Pancreas (tissue), 10 donors: ENCODE data around the gene IL23R. TPM values are rescaled to one million over a fixed set of nuclear protein-coding genes. Genes with fewer than 3 reads are reported as not detected.

Experiments
- ATAC-seq, 4 donors: fragments of 200-7000 bp; cut with Tn5 transposase; one replicate each; pipeline versions ENCODE4 v1.8.0 to v1.9.1; 2020; ENCODE audit warnings: mild to moderate bottlenecking in 4 of 4, moderate library complexity in 4 of 4
- DNase-seq, 6 donors: peaks; one replicate each; pipeline ENCODE4 v3.0.0-alpha.2; 2020
- FAIRE-seq: peaks from 2 replicates; lab custom pipeline; 2012; peaks lifted over from hg19 to GRCh38; lab: Jason Lieb, UNC
- H3K27ac ChIP-seq, 4 donors: fragments of 200-600 bp; sonication (generic); 1 replicate in 3 of 4; 2 replicates in 1 of 4; pipeline versions ENCODE4 v1.5.0 to v1.8.0; 2020
- H3K27me3 ChIP-seq, 4 donors: fragments of 200-600 bp; one replicate each; pipeline ENCODE4 v1.8.0; 2021
- H3K36me3 ChIP-seq, 3 donors: fragments of 200-600 bp; sonication (generic) in 1 of 3; one replicate each; pipeline versions ENCODE4 v1.5.0 to v1.8.0; 2020 to 2021
- H3K4me1 ChIP-seq, 3 donors: fragments of 200-600 bp; one replicate each; pipeline ENCODE4 v1.8.0; 2021
- H3K4me3 ChIP-seq, 4 donors: fragments of 200-600 bp; sonication (generic) in 2 of 4; one replicate each; pipeline versions ENCODE4 v1.5.0 to v1.8.0; 2020 to 2021
- H3K9me3 ChIP-seq, 4 donors: fragments of 200-600 bp; one replicate each; pipeline ENCODE4 v1.8.0; 2021
- CTCF ChIP-seq, 4 donors: fragments of 200-600 bp; sonication (generic) in 3 of 4; IDR thresholded peaks; one replicate each; pipeline versions ENCODE4 v1.5.0 to v1.8.0; 2021; ENCODE audit warnings: antibody characterized with exemption in 4 of 4
- WGBS, 2 donors: extraction: QIAGEN DNeasy Blood & Tissue Kit; methylation state at CpG; one replicate each; pipeline ENCODE4 v1.1.7; 2013; 5-methylcytosine and 5-hydroxymethylcytosine counted together
- intact Hi-C, 3 donors: fragments of 100-400 bp; cut with DNase I; formaldehyde crosslinking; loops; one replicate each; pipeline versions ENCODE4 v1.11.1 to v1.14.2; 2022
- polyA plus RNA-seq, 2 donors: library from polyadenylated mRNA; stranded (reverse); fragments of 200-250 nt; gene quantifications; one replicate each; pipeline ENCODE4 v1.2.3, GENCODE V29; 2013
- total RNA-seq, 6 donors: library from RNA; stranded (reverse); fragmentation: NEBNext Ultra II Directional in 4 of 6; extraction: Animal tissue kit (Norgen Biotek cat#: 25700) in 4 of 6; gene quantifications; one replicate each; pipeline versions ENCODE4 v1.2.1 to v1.2.4, GENCODE V29; 2021 to 2023
- donor health status: healthy with polysubstance abuse.
- donor health status: DM: no; HTN: no; CAD: no; lungs with moderate emphysema.
- donor health status: DM: no; HTN: no; CAD: no.
- donor health status: control.
- donor health status: control.
- donor health status: Bipolar disorder and iron deficiency.
- donor health status: DM: yes; HTN: yes; CAD: no.
- donor health status: DM: no; HTN: no; CAD: no.
- donor health status: DM: no; HTN: no; CAD: no.
- donor health status: DM: yes; HTN: yes; CAD: no.

Gene IL23R
- total and polyA plus RNA-seq, 8 donors = 0.05 to 0.22 (median 0.12) TPM; not detected in 3

- intact Hi-C loops = no loop called here
- H3K36me3 ChIP-seq = no peaks in the 10 kb centered on the region
- no peak for TF ChIP-seq CTCF (IDR thresholded peaks at IDR 0.05)
- 71 to 75% methylated on average over 3 of the region's 3 CpGs for WGBS, 2 donors
- H3K9me3 ChIP-seq = no peaks in the 10 kb centered on the region
- no peak overlapping the region for H3K27ac ChIP-seq
- DNase-seq (no peak), FAIRE-seq (no peak), ATAC-seq (no peak)
- no peak overlapping the region for H3K4me3 ChIP-seq
- no peaks in the 10 kb centered on the region for H3K4me1 ChIP-seq
- no peaks in the 10 kb centered on the region for H3K27me3 ChIP-seq
Measured at GRCh38 chr1:67264899-67265298, 98.6 kb downstream of the IL23R start.

GRCh38 chr1:67269061-67269460 lies 102.8 kb downstream of the IL23R start:
- 83 to 90% methylated on average over 3 of the region's 3 CpGs for WGBS, 2 donors
- FAIRE-seq (no peak), DNase-seq (no peak), ATAC-seq (no peak)
- H3K9me3 ChIP-seq = no peaks in the 10 kb centered on the region
- no peak overlapping the region for H3K4me3 ChIP-seq
- no peaks in the 10 kb centered on the region for H3K27me3 ChIP-seq
- H3K27ac ChIP-seq = no peak overlapping the region
- H3K36me3 ChIP-seq = no peaks in the 10 kb centered on the region
- TF ChIP-seq CTCF (IDR thresholded peaks at IDR 0.05) = no peak
- no peaks in the 10 kb centered on the region for H3K4me1 ChIP-seq
- intact Hi-C loops = no loop called here

GRCh38 chr1:67270541-67270940 lies 104.3 kb downstream of the IL23R start:
- Histone ChIP-seq H3K4me3 (no peak overlapping the region), H3K27ac (no peak overlapping the region), H3K9me3 (no peaks in the 10 kb centered on the region), H3K27me3 (no peaks in the 10 kb centered on the region), H3K36me3 (no peaks in the 10 kb centered on the region), H3K4me1 (no peaks in the 10 kb centered on the region)
- no peak for ATAC-seq
- 86% methylated on average over 3 of the region's 3 CpGs for WGBS, 2 donors
- no peak for DNase-seq
- intact Hi-C loops = no loop called here
- FAIRE-seq = no peak
- no peak for TF ChIP-seq CTCF (IDR thresholded peaks at IDR 0.05)

GRCh38 chr1:67273591-67273990 lies 107.3 kb downstream of the IL23R start:
- H3K36me3 ChIP-seq = no peaks in the 10 kb centered on the region
- FAIRE-seq (no peak), DNase-seq (no peak), ATAC-seq (no peak)
- intact Hi-C loops = no loop called here
- H3K4me1 ChIP-seq = no peaks in the 10 kb centered on the region
- 85 to 87% methylated on average over 4 of the region's 4 CpGs for WGBS, 2 donors
- H3K4me3 ChIP-seq = no peak overlapping the region
- no peaks in the 10 kb centered on the region for H3K9me3 ChIP-seq
- no peak for TF ChIP-seq CTCF (IDR thresholded peaks at IDR 0.05)
- no peak overlapping the region for H3K27ac ChIP-seq
- H3K27me3 ChIP-seq = no peaks in the 10 kb centered on the region

- Histone ChIP-seq H3K27ac (no peak overlapping the region), H3K36me3 (no peaks in the 10 kb centered on the region), H3K9me3 (no peaks in the 10 kb centered on the region), H3K4me3 (no peak overlapping the region), H3K4me1 (no peaks in the 10 kb centered on the region), H3K27me3 (no peaks in the 10 kb centered on the region)
- no peak for ATAC-seq
- no peak for TF ChIP-seq CTCF (IDR thresholded peaks at IDR 0.05)
- intact Hi-C loops = no loop called here
- 80 to 82% methylated on average over 5 of the region's 5 CpGs for WGBS, 2 donors
- DNase-seq = no peak
- no peak for FAIRE-seq
Measured at GRCh38 chr1:67274623-67275325, 108.5 kb downstream of the IL23R start.
